ENCODE results near the gene PSMD2. TPM values are rescaled to one million over a fixed set of nuclear protein-coding genes. Genes with fewer than 3 reads are reported as not detected.

PSMD2 gene
- total and polyA plus RNA-seq, 2 of the 8 experiments (the other 6 are each of a cell fraction or from before 2014, with no cell fraction given): 350 to 363 TPM

GRCh38 chr3:184300378-184300720 lies 1.3 kb downstream of the PSMD2 start (continued):
- TF ChIP-seq SP1 (IDR thresholded peaks at IDR 0.05; ENCODE audit: low read depth, low read length): no peak

Data from H1 (cell line).